GM23248 (cell line): ENCODE measurements around the gene CD93. TPM values are rescaled to one million over a fixed set of nuclear protein-coding genes. Genes with fewer than 3 reads are reported as not detected.
A peak's percentile ranks its signal among the peaks of the same experiment; 100 is the strongest.

Experiments used
- DNase-seq: peaks from one replicate; pipeline ENCODE4 v3.0.0-alpha.2; 2015
- H2AFZ ChIP-seq: fragments of 200-600 bp; sonication (generic); 2 replicates; pipeline ENCODE4 v1.6.1; 2016; ENCODE audit warnings: antibody characterized with exemption
- H3F3A ChIP-seq: fragments of 200-600 bp; sonication (generic); 2 replicates; pipeline ENCODE4 v1.6.1; 2016; ENCODE audit warnings: mild to moderate bottlenecking, antibody characterized with exemption, mixed run types; ENCODE audit not compliant: insufficient read depth
- H3K27ac ChIP-seq: fragments of 200-600 bp; sonication (generic); 2 replicates; pipeline ENCODE4 v1.5.1; 2016; ENCODE audit warnings: mild to moderate bottlenecking
- H3K27me3 ChIP-seq: fragments of 200-600 bp; sonication (generic); replicated peaks from 2 replicates; pipeline ENCODE4 v1.6.1; 2016; ENCODE audit warnings: mild to moderate bottlenecking; ENCODE audit not compliant: insufficient read depth
- H3K36me3 ChIP-seq: fragments of 200-600 bp; sonication (generic); 2 replicates; pipeline ENCODE4 v1.6.1; 2016; ENCODE audit warnings: low read depth, mild to moderate bottlenecking
- H3K4me1 ChIP-seq: fragments of 200-600 bp; sonication (generic); 2 replicates; pipeline ENCODE4 v1.6.1; 2016; ENCODE audit warnings: mild to moderate bottlenecking; ENCODE audit not compliant: insufficient read depth
- H3K4me2 ChIP-seq: fragments of 200-600 bp; sonication (generic); one replicate; pipeline ENCODE4 v1.6.1; 2016; ENCODE audit warnings: mild to moderate bottlenecking; ENCODE audit not compliant: unreplicated experiment
- H3K4me3 ChIP-seq: fragments of 200-600 bp; sonication (generic); 2 replicates; pipeline ENCODE4 v1.5.1; 2016; ENCODE audit warnings: mild to moderate bottlenecking
- H3K79me2 ChIP-seq: fragments of 200-600 bp; sonication (generic); 2 replicates; pipeline ENCODE4 v1.6.1; 2016; ENCODE audit warnings: mild to moderate bottlenecking; ENCODE audit not compliant: insufficient read depth
- H3K9ac ChIP-seq: fragments of 200-600 bp; sonication (generic); 2 replicates; pipeline ENCODE4 v1.6.1; 2016; ENCODE audit warnings: mild to moderate bottlenecking
- H3K9me2 ChIP-seq: fragments of 200-600 bp; sonication (generic); 2 replicates; pipeline ENCODE4 v1.6.1; 2016; ENCODE audit warnings: mixed run types, mild to moderate bottlenecking, moderate library complexity; ENCODE audit not compliant: insufficient read depth
- H3K9me3 ChIP-seq: fragments of 200-600 bp; sonication (generic); one replicate; pipeline ENCODE4 v1.6.1; 2017; ENCODE audit warnings: low read depth
- H4K20me1 ChIP-seq: fragments of 200-600 bp; sonication (generic); 2 replicates; pipeline ENCODE4 v1.6.0; 2016; ENCODE audit not compliant: insufficient read depth
- EZH2 ChIP-seq: fragments of 200-600 bp; sonication (generic); IDR thresholded peaks from 2 replicates; pipeline ENCODE4 v1.6.1; 2018; ENCODE audit warnings: antibody characterized with exemption, mild to moderate bottlenecking; ENCODE audit not compliant: insufficient read depth, poor library complexity, severe bottlenecking
- EZH2phosphoT487 ChIP-seq: fragments of 200-600 bp; sonication (generic); IDR thresholded peaks from 2 replicates; pipeline ENCODE4 v1.6.1; 2018; ENCODE audit warnings: antibody characterized with exemption, moderate library complexity, mild to moderate bottlenecking, low read depth; ENCODE audit not compliant: insufficient read depth
- WGBS, 2 experiments: methylation state at CpG; one replicate each; pipeline ENCODE4 v1.1.6; 2015 to 2017; ENCODE audit warnings: low lambda C conversion rate in 2 of 2, low coverage in 1 of 2; ENCODE audit errors: missing lambda C conversion rate in 2 of 2; 5-methylcytosine and 5-hydroxymethylcytosine counted together
- in situ Hi-C: fragments of 300-500 bp; cut with MboI; formaldehyde crosslinking; loops from 2 replicates; pipeline ENCODE4 v1.15.0; 2020
- polyA plus RNA-seq: library from polyadenylated mRNA; unstranded; fragments of >200 nt; fragmentation: Nextera tagmentation; extraction: Ambion mirVana; gene quantifications from 2 replicates; pipeline ENCODE4 v1.2.1, GENCODE V29; 2016
- total RNA-seq: library from RNA; depleted of rRNA; stranded (reverse); fragments of >200 nt; shearing (Covaris generic); gene quantifications from 2 replicates; pipeline ENCODE4 v1.2.3, GENCODE V29; 2014

CD93 gene
- total and polyA plus RNA-seq, 2 experiments from 2014 or later: 0.03 TPM; not detected in 1

DNA sequence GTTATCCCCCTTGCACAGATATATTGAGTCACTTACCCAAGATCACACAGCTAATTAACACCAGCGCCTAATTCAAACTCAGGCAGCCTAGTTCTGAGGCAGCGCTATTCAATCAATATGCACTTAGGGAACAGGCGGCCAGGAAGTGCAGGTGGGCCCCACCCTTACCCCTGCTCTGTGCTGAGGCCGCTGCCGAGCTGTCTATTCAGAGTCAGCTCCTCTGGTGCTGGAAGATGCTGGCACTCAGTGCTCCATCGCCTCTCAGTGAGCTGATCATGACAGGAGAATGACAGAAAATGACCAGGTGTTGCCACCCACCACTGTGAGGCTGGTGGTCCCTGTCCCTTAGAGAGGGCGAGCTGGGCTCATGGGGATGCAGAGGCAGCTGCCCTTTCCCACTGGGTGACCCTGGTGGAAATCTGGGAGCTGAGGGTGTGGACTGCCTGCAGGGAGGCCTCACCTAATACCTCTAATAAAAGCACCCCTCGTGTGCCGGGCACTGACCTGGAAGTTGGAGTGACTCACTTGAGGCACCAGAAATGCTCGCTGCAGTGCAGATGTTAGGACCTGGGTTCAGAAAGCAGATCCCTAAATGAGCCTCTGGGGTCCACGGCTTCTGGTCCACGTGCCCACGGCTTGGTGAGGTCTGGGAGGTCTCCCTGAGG is 42.5 kb upstream of the CD93 start:
- Histone ChIP-seq H3F3A (no peaks in the 10 kb centered on the region), H3K36me3 (no peaks in the 10 kb centered on the region), H3K27ac (no peak overlapping the region), H3K79me2 (no peaks in the 10 kb centered on the region), H4K20me1 (no peaks in the 10 kb centered on the region), H3K9me2 (no peaks in the 10 kb centered on the region), H3K27me3 (no peaks in the 10 kb centered on the region), H3K9me3 (no peaks in the 10 kb centered on the region), H3K4me1 (peaks cover 7% of the 10 kb centered on the region; the same call in 1 of the 2 replicates), H2AFZ (no peak overlapping the region), H3K4me3 (no peak overlapping the region), H3K9ac (no peak overlapping the region), H3K4me2 (no peak overlapping the region)
- WGBS, 2 experiments: 86 to 89% methylated on average over 13 of the region's 13 CpGs
- TF ChIP-seq EZH2phosphoT487 (no peak), EZH2 (no peak)
- in situ Hi-C loops: no loop called here
- DNase-seq: no peak

DNA sequence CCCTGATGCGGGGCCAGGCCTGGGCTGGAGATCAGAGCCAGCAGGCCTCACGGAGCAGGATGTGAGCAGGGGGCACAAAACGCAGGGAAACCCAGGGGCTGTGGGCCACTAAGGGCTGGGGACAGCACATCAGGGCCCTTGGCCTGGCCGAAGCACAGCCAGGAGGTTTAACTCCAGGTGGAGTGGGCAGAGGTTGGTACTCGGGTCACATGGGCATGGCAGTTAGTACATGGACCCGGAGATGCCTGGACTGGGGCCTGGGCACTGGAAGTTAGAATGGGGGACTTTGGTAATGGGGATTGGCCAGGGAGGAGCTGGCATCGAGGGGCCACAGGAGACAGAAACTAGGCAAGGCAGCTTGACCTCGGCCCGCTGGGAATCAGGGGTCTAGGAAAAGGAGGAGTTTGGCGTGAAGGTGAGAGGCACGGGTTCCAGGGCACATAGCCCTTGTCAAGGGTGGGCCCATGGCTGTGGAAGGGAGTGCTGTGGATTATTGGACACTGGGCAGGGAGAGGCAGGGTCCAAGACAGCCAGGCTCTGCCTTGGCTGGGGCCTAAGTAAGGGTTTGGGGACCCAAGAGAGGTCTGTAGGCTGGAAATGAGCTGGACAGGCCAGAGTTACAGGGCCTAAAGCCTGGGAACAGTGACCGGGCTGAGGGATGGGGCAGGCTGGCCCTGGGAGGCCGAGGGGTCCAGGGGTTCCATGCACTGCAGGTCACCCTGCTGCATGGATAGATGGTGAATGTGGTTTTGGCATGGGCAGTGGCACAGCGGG is 41.6 kb upstream of the CD93 start:
- H4K20me1 ChIP-seq: no peaks in the 10 kb centered on the region
- H3K4me3 ChIP-seq: no peak overlapping the region
- DNase-seq: no peak
- WGBS, 2 experiments: 90% methylated on average over 14 of the region's 14 CpGs
- H3K79me2 ChIP-seq: no peaks in the 10 kb centered on the region
- no peak overlapping the region for H2AFZ ChIP-seq
- H3K9ac ChIP-seq: no peak overlapping the region
- H3K4me2 ChIP-seq: no peak overlapping the region
- no peak for TF ChIP-seq EZH2
- TF ChIP-seq EZH2phosphoT487: no peak
- H3F3A ChIP-seq: no peaks in the 10 kb centered on the region
- H3K9me3 ChIP-seq: no peaks in the 10 kb centered on the region
- no peaks in the 10 kb centered on the region for H3K36me3 ChIP-seq
- peaks cover 7% of the 10 kb centered on the region; the same call in 1 of the 2 replicates for H3K4me1 ChIP-seq
- H3K27ac ChIP-seq: no peak overlapping the region
- in situ Hi-C loops: no loop called here
- H3K9me2 ChIP-seq: no peaks in the 10 kb centered on the region
- no peaks in the 10 kb centered on the region for H3K27me3 ChIP-seq

DNA sequence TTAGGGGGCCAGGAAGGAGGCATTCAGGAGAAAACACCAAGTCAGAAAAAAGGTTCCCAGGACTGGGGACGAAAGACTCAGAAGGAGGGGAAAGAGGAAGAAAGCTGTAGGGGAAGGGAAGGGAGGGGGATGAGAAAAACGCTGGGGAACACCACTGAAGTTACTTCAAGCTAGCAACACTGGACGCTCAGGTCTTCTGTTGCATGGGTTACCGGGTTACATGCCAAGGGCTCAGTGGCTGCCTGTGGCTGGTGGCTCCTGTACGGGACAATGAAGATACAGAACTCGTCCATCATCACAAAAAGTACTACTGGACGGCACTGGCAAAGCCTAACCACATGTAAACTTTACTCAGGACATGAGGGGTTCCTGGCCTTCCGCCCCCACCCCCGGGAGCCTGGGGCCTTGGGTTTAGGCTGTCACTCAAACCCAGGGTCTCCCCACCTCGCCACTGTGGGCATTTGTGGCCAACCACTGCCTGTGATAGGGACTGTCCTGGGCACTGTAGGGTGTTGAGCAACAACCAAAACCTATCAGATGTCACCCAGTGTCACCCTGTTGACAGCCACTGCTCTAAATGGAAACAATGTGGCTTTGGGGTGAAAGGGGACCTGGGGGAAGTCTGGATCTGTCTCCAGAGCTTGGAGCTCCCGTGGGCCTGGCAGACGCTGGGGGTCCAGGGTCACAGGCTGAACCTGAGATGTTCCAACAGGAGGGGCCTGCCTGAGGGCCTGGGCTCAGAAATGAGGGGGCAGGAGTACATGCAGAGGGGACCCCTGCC is 40.3 kb upstream of the CD93 start:
- in situ Hi-C loops: no loop called here
- Histone ChIP-seq H3K9ac (no peak overlapping the region), H2AFZ (no peak overlapping the region), H3K4me1 (peaks cover 7% of the 10 kb centered on the region; the same call in 1 of the 2 replicates), H3K9me3 (no peaks in the 10 kb centered on the region), H3K4me3 (no peak overlapping the region), H3K27me3 (no peaks in the 10 kb centered on the region), H3K79me2 (no peaks in the 10 kb centered on the region), H4K20me1 (no peaks in the 10 kb centered on the region), H3K36me3 (no peaks in the 10 kb centered on the region), H3F3A (no peaks in the 10 kb centered on the region), H3K4me2 (no peak overlapping the region), H3K9me2 (no peaks in the 10 kb centered on the region), H3K27ac (no peak overlapping the region)
- TF ChIP-seq EZH2: no peak
- no peak for TF ChIP-seq EZH2phosphoT487
- DNase-seq: no peak
- WGBS, 2 experiments: 84 to 92% methylated on average over 11 to 12 of the region's 12 CpGs

DNA sequence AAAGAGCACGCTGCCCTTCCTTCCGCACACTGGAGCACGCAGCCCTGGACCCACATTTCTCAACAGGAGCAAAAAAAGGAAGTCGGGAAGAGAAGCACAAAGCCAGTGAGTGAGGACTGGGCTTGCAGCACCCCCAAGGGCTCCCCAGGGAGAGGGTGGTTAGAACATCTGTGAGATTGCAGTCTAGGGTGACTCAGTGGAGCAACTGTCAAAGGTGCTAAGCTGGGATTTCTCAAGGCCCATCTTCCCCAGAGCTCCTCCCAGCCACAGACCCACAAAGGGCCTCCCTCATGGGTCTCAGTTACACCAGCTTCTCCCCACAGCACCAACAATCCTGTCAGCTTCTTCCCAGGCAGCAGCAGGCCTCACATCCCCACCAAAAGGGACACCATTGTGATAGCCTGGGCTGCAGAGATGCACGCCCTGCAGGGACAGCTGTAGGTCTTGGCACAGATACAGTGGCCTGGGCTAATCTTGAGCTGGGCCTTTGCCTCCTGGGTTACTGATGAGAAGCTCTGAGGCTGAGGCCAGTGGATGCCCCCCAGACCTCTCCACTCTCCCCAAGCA is 39.6 kb upstream of the CD93 start:
- Histone ChIP-seq H3K36me3 (no peaks in the 10 kb centered on the region), H3K79me2 (no peaks in the 10 kb centered on the region), H3K9me3 (no peaks in the 10 kb centered on the region), H2AFZ (no peak overlapping the region), H3K27ac (no peak overlapping the region), H3K4me1 (peaks cover 7% of the 10 kb centered on the region; the same call in 1 of the 2 replicates), H3K4me2 (no peak overlapping the region), H3K27me3 (no peaks in the 10 kb centered on the region), H3K9ac (no peak overlapping the region), H3K9me2 (no peaks in the 10 kb centered on the region), H3K4me3 (no peak overlapping the region), H4K20me1 (no peaks in the 10 kb centered on the region), H3F3A (no peaks in the 10 kb centered on the region)
- in situ Hi-C loops: no loop called here
- DNase-seq: peak; percentile 73
- WGBS, 2 experiments: 79 to 85% methylated on average over 5 of the region's 5 CpGs
- TF ChIP-seq EZH2: no peak
- TF ChIP-seq EZH2phosphoT487: no peak
